GM06990 (cell line): ENCODE data around the gene DNAH17.

Source experiments
- DNase-seq: peaks from one replicate; pipeline ENCODE4 v3.0.0-alpha.2; 2011; ENCODE audit not compliant: insufficient read length; ENCODE audit errors: extremely low read depth
- H3K27me3 ChIP-seq: replicated peaks from 2 replicates; pipeline ENCODE4 v1.6.0; 2011; ENCODE audit warnings: low read length; ENCODE audit not compliant: control insufficient read depth, insufficient read depth
- H3K36me3 ChIP-seq: 2 replicates; pipeline ENCODE4 v1.5.1; 2011; ENCODE audit warnings: low read length; ENCODE audit not compliant: control insufficient read depth, insufficient read depth
- H3K4me3 ChIP-seq: replicated peaks from 2 replicates; pipeline ENCODE4 v1.5.1; 2011; ENCODE audit warnings: low read depth, mild to moderate bottlenecking, control low read depth, low read length
- TF ChIP-seq, protein P1 (sequence below): IDR thresholded peaks from 2 replicates; pipeline ENCODE4 v1.5.1; 2011; ENCODE audit warnings: low read length, control low read depth, mild to moderate bottlenecking, inconsistent platforms; ENCODE audit not compliant: insufficient read depth, poor library complexity, severe bottlenecking

The DNAH17 gene

DNA sequence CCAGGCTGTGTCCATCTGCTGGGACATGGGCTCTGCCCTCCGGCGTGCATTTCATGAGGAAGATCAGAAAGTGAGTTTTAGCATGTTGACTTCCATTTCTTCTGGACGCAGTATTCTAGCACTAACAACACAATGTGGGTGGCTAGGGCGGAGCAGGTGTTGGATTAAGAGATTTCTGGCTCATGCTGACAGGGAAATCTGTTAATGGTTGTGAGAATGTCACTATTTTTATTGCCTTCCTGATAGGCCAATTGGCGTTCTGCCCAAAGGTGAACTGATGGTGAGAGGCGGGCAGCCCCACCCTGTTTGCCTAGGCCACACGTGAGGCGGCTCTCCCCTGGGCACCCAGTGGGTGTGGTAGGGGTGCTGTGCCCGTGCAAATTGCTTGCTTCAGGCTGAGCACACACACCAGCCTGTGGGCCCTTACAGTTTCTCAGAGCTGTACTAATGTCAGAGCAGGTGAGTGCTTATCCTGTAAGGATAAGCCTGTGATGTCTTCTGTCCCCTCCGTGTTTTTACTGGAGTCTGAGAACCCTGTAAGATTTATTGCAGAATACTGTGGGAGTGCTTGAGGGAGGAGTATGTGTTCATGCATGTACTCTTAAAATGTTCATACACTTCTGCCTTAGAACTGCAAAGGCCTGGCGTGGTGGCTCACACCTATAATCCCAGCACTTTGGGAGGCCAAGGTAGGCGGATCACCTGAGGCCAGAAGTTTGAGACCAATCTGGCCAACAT lies 167.8 kb downstream of the DNAH17 start:
- peaks cover 34% of the 10 kb centered on the region for H3K36me3 ChIP-seq
- no peak for DNase-seq
- H3K27me3 ChIP-seq: no peaks in the 10 kb centered on the region
- TF ChIP-seq, protein P1, sequence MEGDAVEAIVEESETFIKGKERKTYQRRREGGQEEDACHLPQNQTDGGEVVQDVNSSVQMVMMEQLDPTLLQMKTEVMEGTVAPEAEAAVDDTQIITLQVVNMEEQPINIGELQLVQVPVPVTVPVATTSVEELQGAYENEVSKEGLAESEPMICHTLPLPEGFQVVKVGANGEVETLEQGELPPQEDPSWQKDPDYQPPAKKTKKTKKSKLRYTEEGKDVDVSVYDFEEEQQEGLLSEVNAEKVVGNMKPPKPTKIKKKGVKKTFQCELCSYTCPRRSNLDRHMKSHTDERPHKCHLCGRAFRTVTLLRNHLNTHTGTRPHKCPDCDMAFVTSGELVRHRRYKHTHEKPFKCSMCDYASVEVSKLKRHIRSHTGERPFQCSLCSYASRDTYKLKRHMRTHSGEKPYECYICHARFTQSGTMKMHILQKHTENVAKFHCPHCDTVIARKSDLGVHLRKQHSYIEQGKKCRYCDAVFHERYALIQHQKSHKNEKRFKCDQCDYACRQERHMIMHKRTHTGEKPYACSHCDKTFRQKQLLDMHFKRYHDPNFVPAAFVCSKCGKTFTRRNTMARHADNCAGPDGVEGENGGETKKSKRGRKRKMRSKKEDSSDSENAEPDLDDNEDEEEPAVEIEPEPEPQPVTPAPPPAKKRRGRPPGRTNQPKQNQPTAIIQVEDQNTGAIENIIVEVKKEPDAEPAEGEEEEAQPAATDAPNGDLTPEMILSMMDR: no peak
- H3K4me3 ChIP-seq: no peak overlapping the region

DNA sequence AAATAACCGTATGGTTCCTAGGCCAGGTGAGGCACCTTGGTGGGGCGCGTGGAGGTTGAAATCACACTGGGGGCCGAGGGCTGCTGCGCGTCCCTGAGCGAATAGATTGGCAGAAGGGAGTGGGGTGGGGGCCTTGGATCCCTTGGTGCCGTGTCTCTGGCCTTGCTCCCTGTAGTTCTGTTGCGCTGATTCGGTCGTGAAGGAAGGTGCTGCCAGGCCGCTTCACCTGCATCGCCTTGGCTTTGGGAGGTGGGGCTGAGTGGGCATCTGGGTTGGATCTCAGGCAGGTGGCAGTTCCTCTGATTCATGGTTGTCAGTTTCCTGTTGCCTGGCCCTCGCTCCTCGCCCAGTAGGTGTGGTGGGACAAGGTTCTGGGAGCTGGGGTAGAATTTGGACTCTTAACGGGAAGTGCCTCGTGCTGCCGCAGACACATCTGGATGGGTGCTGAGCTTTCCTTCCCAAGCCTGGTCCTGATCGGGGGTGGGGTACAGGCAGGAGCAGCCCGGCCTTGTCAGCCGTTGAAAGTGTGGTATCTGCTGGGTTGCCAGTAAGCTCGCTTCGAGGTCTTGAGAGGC lies 168.6 kb downstream of the DNAH17 start:
- no peak overlapping the region for H3K4me3 ChIP-seq
- TF ChIP-seq, protein P1: no peak
- DNase-seq: no peak
- peaks cover 34% of the 10 kb centered on the region for H3K36me3 ChIP-seq
- no peaks in the 10 kb centered on the region for H3K27me3 ChIP-seq

DNA sequence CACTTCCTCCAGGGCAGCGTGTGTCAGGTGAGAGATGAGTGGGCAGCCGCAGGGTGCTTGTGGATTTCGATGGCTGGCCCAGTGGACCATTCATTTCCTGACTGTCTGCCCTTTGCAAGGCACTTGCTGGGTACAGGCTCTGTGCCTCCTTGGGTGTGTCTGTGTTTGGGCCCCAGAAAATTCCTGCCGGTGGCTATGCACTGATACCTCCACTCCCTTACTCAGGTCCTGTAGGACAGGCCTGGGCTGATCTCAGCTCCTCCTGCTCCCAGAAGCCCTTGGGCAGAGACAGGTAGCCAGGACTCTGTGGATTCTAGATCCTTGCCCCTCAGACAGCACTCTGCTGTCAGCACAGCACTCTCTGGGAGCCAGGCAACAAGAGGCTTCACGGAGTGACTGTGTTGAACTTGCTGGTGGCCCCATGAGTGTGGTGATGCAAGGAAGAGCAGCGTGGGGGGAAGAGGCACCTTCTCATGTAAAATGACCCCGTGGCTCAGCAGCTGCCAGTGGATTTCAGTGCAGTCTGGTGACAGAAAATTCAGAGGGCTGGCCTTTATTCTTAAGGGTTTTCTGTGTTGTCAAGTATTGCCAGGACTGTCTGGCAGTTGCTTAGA lies 169.7 kb downstream of the DNAH17 start:
- no peaks in the 10 kb centered on the region for H3K27me3 ChIP-seq
- DNase-seq: no peak
- H3K36me3 ChIP-seq: peaks cover 28% of the 10 kb centered on the region
- TF ChIP-seq, protein P1: no peak
- H3K4me3 ChIP-seq: no peak overlapping the region

DNA sequence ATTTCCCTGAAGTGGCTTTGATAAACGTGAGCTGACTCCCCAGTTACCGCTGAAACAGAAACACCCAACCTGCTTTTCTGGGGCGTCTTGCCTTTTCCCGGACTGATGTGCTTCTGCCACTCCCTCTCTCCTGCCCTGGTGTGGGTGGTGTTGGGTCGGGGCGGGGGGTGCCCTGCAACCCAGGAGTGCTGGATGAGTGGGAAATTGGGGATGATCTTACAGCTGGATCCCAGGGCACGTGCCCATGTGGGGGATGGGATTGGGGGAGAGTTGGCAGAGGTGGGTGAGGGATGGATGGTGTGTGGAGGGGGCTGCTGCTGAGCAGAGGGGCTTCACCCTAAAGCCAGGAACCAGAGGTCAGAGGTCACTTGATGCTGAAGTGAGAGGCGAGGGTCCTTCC lies 170.3 kb downstream of the DNAH17 start:
- no peak for DNase-seq
- Histone ChIP-seq H3K4me3 (no peak overlapping the region), H3K27me3 (no peaks in the 10 kb centered on the region), H3K36me3 (peaks cover 27% of the 10 kb centered on the region)
- TF ChIP-seq, protein P1: no peak

DNA sequence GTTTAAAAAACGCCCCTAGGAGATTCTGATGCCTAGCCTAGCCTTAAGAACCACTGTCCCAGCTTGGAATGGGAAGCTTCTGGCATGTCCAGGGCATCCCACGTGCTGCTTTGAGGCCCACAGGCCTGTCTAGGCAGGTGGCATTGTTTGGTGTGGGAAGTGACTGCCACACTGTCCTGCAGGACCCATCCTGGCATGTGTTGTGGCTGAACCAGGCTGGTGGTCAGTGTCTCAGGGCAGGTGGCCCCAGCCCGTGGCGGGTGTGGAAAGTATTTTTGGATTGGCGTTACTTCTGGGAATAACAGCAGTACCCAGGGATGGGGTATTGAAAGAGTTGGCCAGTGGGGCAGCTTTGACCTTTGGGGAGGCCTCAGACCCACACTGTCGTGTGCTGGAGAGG lies 170.8 kb downstream of the DNAH17 start:
- no peak overlapping the region for H3K4me3 ChIP-seq
- TF ChIP-seq, protein P1: no peak
- H3K27me3 ChIP-seq: no peaks in the 10 kb centered on the region
- peaks cover 28% of the 10 kb centered on the region for H3K36me3 ChIP-seq
- DNase-seq: no peak
